Erythroblast (primary cell): ENCODE results near the gene RASSF3.
A peak's percentile ranks its signal among the peaks of the same experiment; 100 is the strongest.
"Not testable (repeated sequence)": the region's sequence is repeated elsewhere in the genome, so short reads cannot be mapped to it uniquely, and the experiment has no call there.

ENCODE experiments used
- DNase-seq, 2 experiments: peaks; one replicate each; lab custom pipeline; 2025; lab: John Stamatoyannopoulos, UW
- GATA1 ChIP-seq: IDR thresholded peaks from 2 replicates; pipeline ENCODE4 v1.6.1; 2011; ENCODE audit warnings: low read depth, mild to moderate bottlenecking, control low read depth, low read length, moderate library complexity
- POLR2A ChIP-seq: IDR thresholded peaks from 2 replicates; pipeline ENCODE4 v1.6.1; 2011; ENCODE audit warnings: mild to moderate bottlenecking, low read length

Gene RASSF3

DNA sequence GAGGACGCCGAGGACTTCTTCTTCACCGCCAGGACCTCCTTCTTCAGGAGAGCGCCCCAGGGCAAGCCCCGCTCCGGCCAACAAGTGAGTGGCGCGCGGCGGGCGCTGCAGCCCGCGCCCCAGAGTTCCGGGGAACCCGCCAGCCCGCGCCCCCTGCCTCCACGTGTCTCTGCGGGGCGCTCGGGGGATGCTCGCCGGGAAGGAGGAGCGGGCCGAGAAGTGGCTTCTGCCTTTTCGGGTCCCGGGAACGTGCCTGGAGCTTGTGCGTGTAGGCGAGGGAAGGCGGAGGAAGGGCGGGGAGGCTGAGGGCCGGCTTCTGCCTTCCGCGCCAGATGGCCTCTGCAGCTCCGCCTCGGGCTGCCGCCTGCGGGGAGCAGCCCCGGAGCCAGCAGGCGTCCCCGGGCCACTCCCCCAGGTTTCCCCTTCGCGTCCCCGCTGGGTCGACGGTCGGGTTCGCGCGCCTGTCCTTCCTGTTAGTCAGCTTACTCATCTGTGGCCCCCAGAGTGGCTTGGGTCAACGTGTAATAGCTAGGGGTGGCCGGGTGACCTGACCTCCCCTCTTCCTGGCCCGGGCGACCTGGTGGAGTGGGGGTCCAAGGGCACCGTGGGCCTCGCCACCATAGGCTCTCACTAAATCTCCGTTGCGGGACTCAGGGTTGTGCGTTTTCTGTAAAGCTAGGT lies 505 bp downstream of the RASSF3 start:
- peak; percentile 61 to 62 for DNase-seq
- TF ChIP-seq POLR2A (no peak), GATA1 (no peak)

DNA sequence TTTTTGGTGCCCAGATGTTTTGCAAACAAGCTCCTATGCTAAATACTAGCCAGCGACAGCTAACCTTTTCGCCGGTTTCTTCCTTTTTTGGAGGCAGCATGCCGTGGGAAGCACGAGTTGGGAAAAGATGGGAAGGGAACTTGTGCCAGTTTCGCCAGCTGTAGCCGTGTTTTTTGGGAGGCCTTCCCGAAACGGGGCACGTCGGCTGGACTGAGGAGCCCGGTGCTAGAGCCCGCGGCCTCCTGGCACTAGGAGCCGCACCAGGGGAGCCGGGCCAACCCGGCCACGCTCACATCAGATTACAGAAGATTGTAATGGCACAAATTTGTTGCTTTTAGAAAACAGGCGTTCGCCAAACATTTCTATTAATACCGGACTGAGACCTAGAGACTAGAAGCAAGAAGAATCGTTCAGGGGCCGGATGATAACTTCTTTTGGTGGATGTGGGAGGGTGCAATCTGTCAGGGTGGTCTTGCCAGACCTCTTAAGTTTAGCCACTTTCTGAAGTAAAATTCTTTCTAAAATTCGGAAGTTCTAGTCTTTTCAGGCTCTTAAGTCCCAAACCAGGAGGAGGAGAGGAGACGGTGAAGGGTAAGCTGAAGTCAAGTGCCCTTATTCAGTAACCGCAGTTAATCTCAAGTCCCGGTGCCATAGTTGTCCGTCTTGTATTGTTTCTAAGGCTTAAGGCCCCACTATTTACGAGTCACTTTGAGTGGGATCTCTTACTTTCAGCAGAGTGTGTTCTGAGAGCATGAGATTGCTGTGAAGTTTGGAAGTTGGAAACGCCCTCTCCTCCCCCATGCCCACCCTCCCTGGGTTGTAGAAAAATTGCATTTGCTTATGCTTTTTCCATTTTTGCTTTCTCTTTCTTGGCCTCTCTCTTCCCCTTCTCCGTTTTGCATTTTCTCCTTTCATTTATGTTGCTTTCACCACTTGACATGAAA lies 1.3 kb downstream of the RASSF3 start:
- TF ChIP-seq GATA1 (no peak), POLR2A (no peak)
- DNase-seq, result peak; percentile 41 to 44

DNA sequence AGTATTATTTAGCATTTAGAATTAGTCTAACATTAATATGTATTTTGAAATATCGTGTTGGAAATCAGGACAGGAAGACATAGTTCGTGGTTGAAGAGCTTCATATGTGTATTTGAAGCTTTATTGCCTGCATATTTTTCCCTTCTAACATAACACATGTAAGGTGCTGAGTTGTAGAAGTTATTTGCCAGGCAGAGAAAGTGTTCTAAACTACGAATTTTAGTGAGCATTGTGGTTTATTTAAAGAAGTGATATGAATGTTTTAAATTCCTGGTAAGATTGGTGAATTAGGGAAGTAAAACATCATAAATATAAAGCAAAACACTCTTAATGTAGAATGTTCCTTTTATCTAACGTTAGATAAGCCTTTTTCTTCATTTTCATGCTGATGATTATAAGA lies 2.5 kb downstream of the RASSF3 start:
- DNase-seq, result no peak
- TF ChIP-seq POLR2A (no peak), GATA1 (no peak)

DNA sequence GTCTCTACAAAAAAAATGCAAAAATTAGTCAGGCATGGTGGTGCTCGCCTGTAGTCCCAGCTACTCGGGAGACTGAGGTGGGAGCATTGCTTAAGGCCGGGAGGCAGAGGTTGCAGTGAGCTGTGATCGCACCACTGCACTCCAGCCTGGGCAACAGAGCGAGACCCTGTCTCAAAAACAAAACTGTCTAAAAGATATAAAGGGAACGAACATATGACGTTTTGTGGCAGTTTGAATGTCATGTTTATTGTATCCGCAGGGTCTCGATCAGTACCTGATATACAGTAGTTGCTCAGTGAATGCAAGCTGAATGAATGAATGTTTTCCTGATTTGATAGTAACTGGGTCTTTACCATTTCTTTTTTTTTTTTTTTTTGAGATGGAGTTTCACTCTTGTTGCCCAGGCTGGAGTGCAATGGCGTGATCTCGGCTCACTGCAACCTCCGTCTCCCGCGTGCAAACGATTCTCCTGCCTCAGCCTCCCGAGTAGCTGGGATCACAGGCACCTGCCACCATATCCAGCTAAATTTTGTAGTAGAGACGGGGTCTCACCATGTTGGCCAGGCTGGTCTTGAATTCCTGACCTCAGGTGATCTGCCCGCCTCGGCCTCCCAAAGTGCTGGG lies 3.6 kb downstream of the RASSF3 start:
- not testable (repeated sequence) for DNase-seq

DNA sequence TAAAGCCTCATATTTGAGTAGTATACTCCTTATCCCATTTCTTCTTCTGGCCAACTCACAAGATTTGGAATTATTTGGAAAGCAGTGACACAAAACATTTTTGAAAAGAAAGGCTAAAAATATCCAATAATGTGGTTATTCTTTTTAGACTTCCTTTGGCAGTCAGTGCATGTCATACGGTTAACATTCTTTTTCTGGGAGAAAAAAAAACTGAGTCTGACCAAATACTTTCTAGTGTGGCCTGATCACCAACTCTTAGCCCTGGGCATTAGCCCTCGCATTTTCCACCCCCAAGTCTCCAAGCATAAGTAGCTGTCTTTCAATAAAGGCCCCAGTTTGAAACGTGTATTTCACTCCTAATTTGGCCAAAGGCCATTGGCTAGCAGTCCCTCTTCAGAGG lies 5.9 kb downstream of the RASSF3 start:
- TF ChIP-seq POLR2A (no peak), GATA1 (no peak)
- no peak for DNase-seq

DNA sequence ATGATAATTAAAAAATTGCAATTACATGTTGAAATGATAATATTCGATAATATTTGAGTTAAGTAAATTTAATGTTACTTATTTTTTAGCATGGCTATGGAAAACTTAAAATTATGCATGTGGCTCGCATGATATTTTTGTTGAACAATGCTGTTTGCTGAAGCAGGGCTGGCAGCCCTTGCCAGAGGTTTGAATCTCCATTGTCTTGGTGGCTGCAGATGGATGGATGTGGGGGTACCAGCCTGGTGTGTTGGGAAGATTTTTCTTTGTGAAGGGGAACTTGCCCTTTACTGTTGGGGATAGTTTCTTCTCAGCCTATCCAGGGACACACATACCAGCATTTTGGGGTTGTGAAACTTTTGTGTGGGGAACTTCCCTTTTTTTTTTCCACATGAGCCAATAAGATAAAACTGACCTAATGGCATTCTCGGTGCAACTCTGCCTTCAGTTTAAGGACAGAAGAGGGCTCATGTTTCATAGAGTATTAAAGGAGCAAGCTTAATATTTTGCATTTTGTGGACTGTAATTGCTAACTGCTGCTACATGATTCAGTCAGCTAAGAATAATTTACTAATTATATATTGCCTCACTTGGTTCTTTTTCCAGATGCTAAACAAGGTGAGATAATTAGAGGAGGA lies 8.8 kb downstream of the RASSF3 start:
- no peak for TF ChIP-seq POLR2A
- TF ChIP-seq GATA1, result no peak
- DNase-seq, result peak; percentile 9 to 11

DNA sequence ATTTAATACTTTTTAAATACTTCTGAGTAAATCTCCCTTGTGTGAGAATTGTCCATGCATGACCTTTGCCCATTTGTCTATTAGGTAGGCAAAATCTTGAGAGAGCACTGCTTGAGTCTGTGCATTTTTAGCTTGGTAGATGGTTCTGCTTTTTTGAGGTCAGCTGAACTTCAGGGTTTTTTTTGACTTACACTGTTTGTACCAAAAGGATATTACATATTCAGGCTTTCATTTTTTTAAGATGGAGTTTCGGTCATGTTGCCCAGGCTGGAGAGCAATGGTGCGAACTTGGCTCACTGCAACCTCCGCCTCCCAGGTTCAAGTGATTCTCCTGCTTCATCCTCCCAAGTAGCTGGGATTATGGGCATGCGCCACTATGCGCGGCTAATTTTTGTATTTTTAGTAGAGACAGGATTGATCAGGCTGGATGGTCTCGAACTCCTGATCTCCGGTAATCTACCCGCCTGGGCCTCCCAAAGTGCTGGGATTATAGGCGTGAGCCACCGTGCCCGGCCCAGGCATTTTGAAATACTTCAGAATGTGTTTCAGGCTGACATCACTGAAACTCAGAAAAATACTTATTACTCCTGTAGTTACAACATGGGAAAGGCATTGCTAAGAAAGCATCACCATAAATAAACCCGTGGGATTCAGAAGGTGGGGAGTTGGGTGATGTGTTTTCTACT lies 11.1 kb downstream of the RASSF3 start:
- TF ChIP-seq POLR2A (no peak), GATA1 (no peak)
- DNase-seq, result no peak

DNA sequence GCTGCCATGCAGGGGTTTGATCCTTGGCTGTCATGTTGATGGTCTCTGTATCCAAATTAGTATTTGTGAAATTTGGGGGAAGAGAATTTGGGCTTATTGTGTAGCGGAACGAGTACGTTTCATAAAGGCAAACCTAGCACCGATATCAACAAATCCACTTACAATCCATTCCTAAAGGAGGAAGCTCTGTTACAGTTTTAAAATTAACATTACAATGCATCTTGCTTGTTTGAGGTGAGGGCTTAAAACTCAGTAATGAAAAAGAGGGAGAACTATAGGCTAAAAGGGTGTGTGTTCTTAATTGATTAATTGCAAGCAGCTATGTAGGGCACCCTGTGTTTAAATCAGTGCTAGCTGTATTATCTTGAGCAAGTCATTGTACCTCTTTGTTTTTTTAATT lies 13.7 kb downstream of the RASSF3 start:
- no peak for DNase-seq

DNA sequence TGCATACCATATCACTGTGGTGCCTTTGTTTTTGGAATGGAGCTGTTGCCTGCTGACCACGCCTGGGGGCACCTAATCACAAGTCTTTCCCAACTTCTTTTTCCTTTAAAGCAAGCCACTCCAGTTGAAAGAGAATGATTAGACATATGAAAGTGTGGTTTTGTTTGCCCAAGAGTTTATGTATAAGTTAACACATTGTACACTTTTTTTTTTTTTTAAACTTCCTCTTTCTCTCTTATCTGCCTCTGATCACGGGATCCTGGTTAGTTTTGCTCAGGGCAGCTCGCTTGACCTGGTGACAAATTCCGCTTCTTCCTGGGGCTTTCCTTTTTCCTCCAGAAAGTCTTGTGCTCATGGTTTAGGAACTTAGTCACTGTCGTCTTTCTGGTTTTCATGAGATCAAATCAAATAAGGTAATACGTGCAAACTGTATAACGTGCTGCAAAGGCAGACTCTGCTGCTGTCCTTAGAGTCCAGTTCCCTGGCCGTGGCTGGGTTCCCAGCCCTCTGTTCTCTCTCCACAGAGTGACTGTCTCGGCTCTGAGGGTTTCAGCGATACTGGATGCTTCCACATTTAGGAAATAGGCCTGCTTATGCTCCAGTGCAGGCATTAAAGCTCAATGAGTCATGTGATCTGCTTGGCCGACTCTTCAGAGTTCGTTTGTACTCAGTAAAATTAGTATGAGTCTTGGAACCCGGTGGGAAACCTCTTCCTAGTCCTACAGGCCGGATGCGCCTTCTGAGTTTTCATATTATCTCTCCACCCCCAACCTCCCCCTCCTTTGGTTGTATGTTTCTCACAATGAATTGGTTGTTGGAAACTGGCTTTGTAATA lies 15.2 kb downstream of the RASSF3 start:
- TF ChIP-seq POLR2A (peak; percentile 41), GATA1 (no peak)
- peak; percentile 48 to 63 for DNase-seq

More for the DNA sequence above, 13.7 kb downstream of the RASSF3 start:
- no peak for TF ChIP-seq GATA1
- TF ChIP-seq POLR2A, result no peak

DNA sequence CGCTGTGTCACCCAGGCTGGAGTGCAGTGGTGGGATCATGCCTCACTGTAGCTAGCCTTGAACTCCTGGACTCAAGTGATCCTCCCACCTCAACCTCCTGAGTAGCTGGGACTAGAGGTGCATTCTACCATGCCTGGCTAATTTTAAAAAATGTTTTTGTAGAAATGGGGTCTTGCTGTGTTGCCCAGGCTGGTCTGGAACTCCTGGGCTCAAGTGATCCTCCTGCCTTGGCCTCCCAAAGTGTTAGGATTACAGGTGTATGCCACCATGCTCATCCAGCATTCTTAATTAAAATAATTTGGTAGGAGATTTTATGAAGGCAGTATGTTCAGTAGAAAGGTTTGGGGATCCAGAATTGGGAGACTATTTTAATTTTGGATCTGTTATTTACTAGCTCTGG lies 16.3 kb downstream of the RASSF3 start:
- not testable (repeated sequence) for DNase-seq

DNA sequence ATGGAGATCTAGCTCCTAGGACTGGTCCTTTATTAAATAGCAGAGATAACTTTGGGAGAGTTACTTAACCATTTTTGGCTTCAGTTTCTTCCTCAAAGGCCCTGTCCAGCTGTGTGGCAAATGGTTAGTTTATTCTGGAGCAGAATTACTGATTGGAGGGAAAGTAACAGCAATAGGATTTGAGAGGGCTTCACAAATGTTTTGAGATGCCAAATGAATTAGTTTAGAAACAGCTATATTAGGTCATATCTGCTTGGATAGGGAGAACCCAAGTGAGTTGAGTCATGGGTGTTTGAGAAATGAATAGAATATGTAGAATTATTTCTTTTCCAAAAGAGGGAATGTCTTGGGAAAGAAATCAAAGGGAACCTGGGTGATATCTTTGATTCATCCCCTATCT lies 17.5 kb downstream of the RASSF3 start:
- no peak for DNase-seq
- no peak for TF ChIP-seq POLR2A
- no peak for TF ChIP-seq GATA1

DNA sequence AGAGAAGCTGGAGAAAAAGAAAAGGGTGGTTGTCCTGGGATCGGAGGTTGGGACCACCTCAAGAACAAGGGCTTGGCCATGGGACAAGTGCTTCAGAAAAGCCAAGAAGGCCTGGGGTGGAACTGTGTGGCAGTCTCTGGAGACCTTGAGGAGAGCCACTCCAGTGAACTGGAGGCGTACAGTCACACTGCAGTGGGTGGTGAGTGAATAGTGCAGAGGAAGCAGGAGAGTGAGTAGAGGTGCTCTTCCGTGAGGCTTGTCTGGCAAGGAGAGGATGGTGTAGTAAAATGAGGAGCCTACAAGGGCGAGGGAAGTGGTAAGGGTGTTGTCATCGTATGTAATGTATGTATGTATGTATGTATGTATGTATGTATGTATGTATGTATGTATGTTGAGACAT lies 20.9 kb downstream of the RASSF3 start:
- TF ChIP-seq POLR2A (no peak), GATA1 (no peak)
- no peak for DNase-seq
